H1 (cell line): ENCODE measurements around the gene HEATR1. TPM values are rescaled to one million over a fixed set of nuclear protein-coding genes. Genes with fewer than 3 reads are reported as not detected.
A peak's percentile ranks its signal among the peaks of the same experiment; 100 is the strongest.

Source experiments
- CTCF ChIA-PET: fragments of 300-600 bp; sonication (Branson Sonifier 250); formaldehyde crosslinking; loops from one replicate; lab custom pipeline; 2021; ENCODE audit not compliant: partially characterized antibody; lab: Charles Lee
- POLR2A ChIA-PET: fragments of 300-600 bp; sonication (Branson Sonifier 250); formaldehyde crosslinking; loops from one replicate; lab custom pipeline; 2021; ENCODE audit warnings: inconsistent platforms; ENCODE audit not compliant: partially characterized antibody; lab: Charles Lee
- DNase-seq, 2 experiments: peaks; one replicate each; pipeline versions ENCODE4 v3.0.0 to v3.0.0-alpha.2; 2010 to 2022; ENCODE audit warnings: low spot score in 2 of 2, low read depth in 1 of 2, mixed read lengths in 1 of 2
- FAIRE-seq: peaks from 2 replicates; lab custom pipeline; 2011; peaks lifted over from hg19 to GRCh38; lab: Jason Lieb, UNC
- H2AFZ ChIP-seq: 2 replicates; pipeline ENCODE4 v1.8.1; 2012; ENCODE audit warnings: low read length, inconsistent platforms
- H2AK5ac ChIP-seq: 2 replicates; pipeline ENCODE4 v1.6.1; 2013; ENCODE audit warnings: low read depth, low read length
- H2BK120ac ChIP-seq: replicated peaks from 2 replicates; pipeline ENCODE3; 2013; ENCODE audit warnings: low read depth, low read length, inconsistent platforms
- H2BK12ac ChIP-seq: 2 replicates; pipeline ENCODE4 v1.6.1; 2013; ENCODE audit warnings: low read depth, low read length
- H2BK15ac ChIP-seq: 2 replicates; pipeline ENCODE4 v1.6.1; 2013; ENCODE audit warnings: low read length
- H2BK20ac ChIP-seq: 2 replicates; pipeline ENCODE4 v1.6.1; 2013; ENCODE audit warnings: low read length
- H2BK5ac ChIP-seq: 2 replicates; pipeline ENCODE4 v1.6.1; 2013; ENCODE audit warnings: low read depth, low read length
- H3K14ac ChIP-seq: 2 replicates; pipeline ENCODE4 v1.6.1; 2013; ENCODE audit warnings: inconsistent platforms; ENCODE audit not compliant: insufficient read length
- H3K18ac ChIP-seq: 2 replicates; pipeline ENCODE4 v1.6.1; 2013; ENCODE audit warnings: low read length; ENCODE audit errors: extremely low read depth
- H3K23ac ChIP-seq: 2 replicates; pipeline ENCODE4 v1.6.1; 2013; ENCODE audit warnings: inconsistent platforms; ENCODE audit not compliant: insufficient read length
- H3K23me2 ChIP-seq: 2 replicates; pipeline ENCODE4 v1.6.1; 2013; ENCODE audit warnings: low read depth, low read length
- H3K27ac ChIP-seq: 2 replicates; pipeline ENCODE4 v1.6.1; 2011; ENCODE audit warnings: low read depth, low read length, inconsistent platforms
- H3K27me3 ChIP-seq, 4 experiments: replicated peaks in 1 of 4; 1 replicate in 1 of 4; 2 replicates in 3 of 4; pipeline versions ENCODE4 v1.6.1 to v1.8.1; 2011 to 2013; ENCODE audit warnings: low read length in 3 of 4, mild to moderate bottlenecking in 3 of 4, inconsistent platforms in 2 of 4, mixed read lengths in 2 of 4, moderate library complexity in 1 of 4; ENCODE audit not compliant: control insufficient read depth in 3 of 4, insufficient read depth in 3 of 4; ENCODE audit errors: extremely low read depth in 1 of 4
- H3K36me3 ChIP-seq, 4 experiments: 2 replicates each; pipeline versions ENCODE4 v1.6.1 to v1.8.1; 2011 to 2013; ENCODE audit warnings: mild to moderate bottlenecking in 4 of 4, low read length in 3 of 4, moderate library complexity in 2 of 4, control low read depth in 1 of 4, inconsistent platforms in 1 of 4; ENCODE audit not compliant: insufficient read depth in 4 of 4, control insufficient read depth in 2 of 4
- H3K4ac ChIP-seq: replicated peaks from 2 replicates; pipeline ENCODE3; 2013; ENCODE audit warnings: low read length, low read depth, mixed read lengths, inconsistent platforms; ENCODE audit not compliant: insufficient read length
- H3K4me1 ChIP-seq, 4 experiments: replicated peaks in 1 of 4; 1 replicate in 1 of 4; 2 replicates in 3 of 4; pipeline versions ENCODE4 v1.6.1 to v1.8.1; 2011 to 2013; ENCODE audit warnings: low read length in 3 of 4, inconsistent platforms in 2 of 4, mixed read lengths in 1 of 4; ENCODE audit not compliant: insufficient read depth in 4 of 4, control insufficient read depth in 3 of 4
- H3K4me2 ChIP-seq, 2 experiments: 2 replicates each; pipeline versions ENCODE4 v1.6.1 to v1.8.1; 2011 to 2013; ENCODE audit warnings: low read depth in 2 of 2, low read length in 2 of 2, control low read depth in 1 of 2, inconsistent platforms in 1 of 2, mild to moderate bottlenecking in 1 of 2; ENCODE audit not compliant: insufficient read depth in 1 of 2
- H3K4me3 ChIP-seq, 4 experiments: fragments of 200-600, 300-600 bp in 1 of 4; sonication (generic), shearing (Covaris generic), sonication (Bioruptor Twin) in 1 of 4; 2 replicates each; pipeline versions ENCODE4 v1.5.1 to v1.8.1; 2011 to 2016; ENCODE audit warnings: low read length in 4 of 4, low read depth in 3 of 4, control low read depth in 2 of 4, inconsistent platforms in 2 of 4, mild to moderate bottlenecking in 2 of 4, mixed read lengths in 1 of 4, moderate library complexity in 1 of 4; ENCODE audit not compliant: insufficient read depth in 2 of 4; ENCODE audit errors: extremely low read depth in 1 of 4
- H3K56ac ChIP-seq: replicated peaks from 2 replicates; pipeline ENCODE3; 2013; ENCODE audit warnings: low read depth, mild to moderate bottlenecking, mixed read lengths, low read length, inconsistent platforms; ENCODE audit not compliant: insufficient read length
- H3K79me1 ChIP-seq: 2 replicates; pipeline ENCODE4 v1.6.1; 2013; ENCODE audit warnings: low read depth, low read length, control low read depth
- H3K79me2 ChIP-seq, 2 experiments: 2 replicates each; pipeline versions ENCODE4 v1.6.1 to v1.8.1; 2012 to 2013; ENCODE audit warnings: low read length in 2 of 2, mild to moderate bottlenecking in 2 of 2, inconsistent platforms in 1 of 2; ENCODE audit not compliant: insufficient read depth in 2 of 2, control insufficient read depth in 1 of 2
- H3K9ac ChIP-seq, 4 experiments: replicated peaks in 1 of 4; 1 replicate in 1 of 4; 2 replicates in 3 of 4; pipeline versions ENCODE4 v1.6.1 to v1.8.1; 2011 to 2013; ENCODE audit warnings: low read depth in 3 of 4, low read length in 3 of 4, control low read depth in 2 of 4, mild to moderate bottlenecking in 2 of 4, moderate library complexity in 2 of 4, inconsistent platforms in 1 of 4; ENCODE audit errors: extremely low read depth in 1 of 4
- H3K9me3 ChIP-seq, 2 experiments: 2 replicates each; pipeline versions ENCODE4 v1.6.1 to v1.8.1; 2012 to 2013; ENCODE audit warnings: mild to moderate bottlenecking in 2 of 2, moderate library complexity in 2 of 2, control low read depth in 1 of 2, inconsistent platforms in 1 of 2, low read depth in 1 of 2, low read length in 1 of 2, mixed read lengths in 1 of 2; ENCODE audit not compliant: insufficient read depth in 2 of 2
- H4K20me1 ChIP-seq, 2 experiments: replicated peaks in 1 of 2; 2 replicates each; pipeline versions ENCODE3 to v1.8.1; 2011 to 2013; ENCODE audit warnings: inconsistent platforms in 2 of 2, low read length in 2 of 2, mild to moderate bottlenecking in 1 of 2; ENCODE audit not compliant: insufficient read depth in 2 of 2, control insufficient read depth in 1 of 2
- H4K5ac ChIP-seq: 2 replicates; pipeline ENCODE4 v1.6.1; 2013; ENCODE audit warnings: low read length, low read depth, mixed read lengths, inconsistent platforms; ENCODE audit not compliant: insufficient read length
- H4K8ac ChIP-seq: 2 replicates; pipeline ENCODE4 v1.8.0; 2013; ENCODE audit warnings: mild to moderate bottlenecking, moderate library complexity, low read length, inconsistent platforms; ENCODE audit not compliant: insufficient read depth; ENCODE audit errors: extremely low read depth
- H4K91ac ChIP-seq: replicated peaks from 2 replicates; pipeline ENCODE3; 2013; ENCODE audit warnings: low read length, mixed read lengths, inconsistent platforms; ENCODE audit not compliant: insufficient read length
- CTCF ChIP-seq, 3 experiments: IDR thresholded peaks; 1 replicate in 2 of 3; 2 replicates in 1 of 3; pipeline versions ENCODE4 v1.5.1 to v1.6.1; 2011; ENCODE audit warnings: low read length in 3 of 3, mild to moderate bottlenecking in 3 of 3, inconsistent platforms in 2 of 3, low read depth in 1 of 3, moderate library complexity in 1 of 3; ENCODE audit not compliant: insufficient read depth in 1 of 3; ENCODE audit errors: control extremely low read depth in 1 of 3
- POU5F1 ChIP-seq: IDR thresholded peaks from 2 replicates; pipeline ENCODE4 v1.6.1; 2011; ENCODE audit warnings: low read depth, mild to moderate bottlenecking, low read length, moderate library complexity
- RAD21 ChIP-seq, 2 experiments: IDR thresholded peaks in 1 of 2; conservative IDR thresholded peaks in 1 of 2; 2 replicates each; pipeline ENCODE4 v1.6.1; 2011; ENCODE audit warnings: low read depth in 2 of 2, low read length in 2 of 2, improper control_type of control experiment in 1 of 2, inconsistent platforms in 1 of 2, mild to moderate bottlenecking in 1 of 2, moderate library complexity in 1 of 2
- SIX5 ChIP-seq: IDR thresholded peaks from 2 replicates; pipeline ENCODE4 v1.6.1; 2011; ENCODE audit warnings: mild to moderate bottlenecking, low read depth, low read length
- SP1 ChIP-seq: IDR thresholded peaks from 2 replicates; pipeline ENCODE4 v1.6.1; 2011; ENCODE audit warnings: low read depth, low read length
- WGBS, 2 experiments: shearing (Covaris generic) in 1 of 2; methylation state at CpG; one replicate each; pipeline versions ENCODE4 v1.1.6 to v1.1.7; 2013 to 2015; ENCODE audit warnings: low lambda C conversion rate in 2 of 2, mixed read lengths in 2 of 2, inconsistent platforms in 1 of 2, low coverage in 1 of 2, missing lambda C conversion rate in 1 of 2; ENCODE audit not compliant: insufficient replicate concordance in 2 of 2, insufficient coverage in 1 of 2, insufficient read length in 1 of 2; ENCODE audit errors: extremely low coverage in 1 of 2, missing lambda C conversion rate in 1 of 2; 5-methylcytosine and 5-hydroxymethylcytosine counted together
- polyA plus RNA-seq, 7 experiments: library from polyadenylated mRNA; depleted of rRNA in 3 of 7; stranded (reverse) in 5 of 7; unstranded in 2 of 7; fragments of >200 nt in 5 of 7; fragments of 200-250 nt in 2 of 7; gene quantifications; 1 replicate in 5 of 7; 2 replicates in 1 of 7; 4 replicates in 1 of 7; pipeline versions ENCODE4 v1.2.1 to v1.2.3, GENCODE V29; 2011 to 2013; ENCODE audit warnings: missing spikeins in 2 of 7, mixed read lengths in 2 of 7
- total RNA-seq: library from RNA; stranded (reverse); fragmentation: NEBNext Ultra II Directional; extraction: Animal tissue kit (Norgen Biotek cat#: 25700); gene quantifications from 2 replicates; pipeline ENCODE4 v1.2.1, GENCODE V29; 2021

The HEATR1 gene
- total and polyA plus RNA-seq, 2 of the 8 experiments (the other 6 are each of a cell fraction or from before 2014, with no cell fraction given), result 13.0 to 95.8 TPM

GRCh38 chr1:236509647-236510401, 94.5 kb downstream of the HEATR1 start:
- Histone ChIP-seq H3K56ac (no peak overlapping the region), H3K23ac (no peak overlapping the region), H3K4me1 (no peaks in the 10 kb centered on the region), H4K8ac (no peak overlapping the region), H2BK120ac (no peak overlapping the region), H3K18ac (no peak overlapping the region), H3K14ac (no peak overlapping the region), H3K23me2 (no peaks in the 10 kb centered on the region), H4K91ac (no peak overlapping the region), H3K27me3 (no peaks in the 10 kb centered on the region), H4K5ac (no peak overlapping the region), H3K4me3 (no peak overlapping the region), H3K4me2 (no peak overlapping the region), H3K4ac (no peak overlapping the region), H3K79me2 (no peaks in the 10 kb centered on the region), H2AK5ac (no peak overlapping the region), H3K36me3 (no peaks in the 10 kb centered on the region), H4K20me1 (no peaks in the 10 kb centered on the region), H2BK20ac (no peak overlapping the region; the same call in 1 of the 2 replicates), H3K27ac (no peak overlapping the region), H2BK15ac (no peak overlapping the region), H2AFZ (no peak overlapping the region), H2BK5ac (no peak overlapping the region), H3K79me1 (no peaks in the 10 kb centered on the region), H3K9ac (no peak overlapping the region), H3K9me3 (no peaks in the 10 kb centered on the region), H2BK12ac (no peak overlapping the region)
- TF ChIP-seq RAD21 (IDR thresholded peaks at IDR 0.05 in 1 of 2, conservative IDR thresholded peaks at IDR 0.05 in 1 of 2; ENCODE audit: low read depth in 2 of 2, low read length in 2 of 2) (peak in 1 of 2 experiments; percentile 33; a peak in 1 of 4 replicates), POU5F1 (no peak), CTCF (IDR thresholded peaks at IDR 0.05; ENCODE audit: control extremely low read depth in 1 of 3, insufficient read depth in 1 of 3, low read depth in 1 of 3, low read length in 3 of 3) (peak in 1 of 3 experiments; percentile 22; a peak in 1 of 4 replicates), SIX5 (no peak), SP1 (no peak)
- FAIRE-seq (no peak), DNase-seq (no peak)
- ChIA-PET CTCF (interaction anchor here (1.0 to 2.0 kb wide), 5 partner anchors 10 to 28 kb away, joined by 3 to 8 read pairs (median 3); no protein-coding TSS in a partner anchor), POLR2A (no interaction called here)
- WGBS, 2 experiments, result 93% methylated on average over 8 of the region's 8 CpGs; no CpG with 5 or more reads in 1 of the 2 experiments
